Keratinocyte (primary cell): ENCODE data around the gene B3GAT1.

Source experiments
- CTCF ChIP-seq, 3 experiments: IDR thresholded peaks in 1 of 3; conservative IDR thresholded peaks in 1 of 3; optimal IDR thresholded peaks in 1 of 3; 2 replicates in 2 of 3; 3 replicates in 1 of 3; pipeline versions ENCODE3 to v1.5.1; 2011; ENCODE audit warnings: low read length in 3 of 3, mild to moderate bottlenecking in 3 of 3, moderate library complexity in 2 of 3, control low read depth in 1 of 3, inconsistent platforms in 1 of 3; ENCODE audit not compliant: insufficient read depth in 2 of 3; ENCODE audit errors: extremely low read depth in 1 of 3
- EZH2 ChIP-seq: IDR thresholded peaks from one replicate; pipeline ENCODE4 v1.6.1; 2012; ENCODE audit warnings: inconsistent platforms, mild to moderate bottlenecking, low read length, moderate library complexity

GRCh38 chr11:134436781-134437180 is 24.7 kb upstream of the B3GAT1 start:
- TF ChIP-seq EZH2 (no peak), CTCF (optimal IDR thresholded peaks at IDR 0.05 in 1 of 3, IDR thresholded peaks at IDR 0.05 in 1 of 3, conservative IDR thresholded peaks at IDR 0.05 in 1 of 3; ENCODE audit: extremely low read depth in 1 of 3, insufficient read depth in 2 of 3, low read length in 3 of 3) (no peak)
